HG02588 (cell line): ENCODE measurements around the gene RPLP1.

Experiments
- ATAC-seq: cut with Tn5 transposase; IDR thresholded peaks from one replicate; pipeline ENCODE4 v1.9.1; 2021; ENCODE audit warnings: mild to moderate bottlenecking, moderate library complexity; ENCODE audit not compliant: unreplicated experiment

Gene RPLP1

GRCh38 chr15:69496001-69496400, 43.4 kb downstream of the RPLP1 start:
- ATAC-seq = no peak

- no peak for ATAC-seq
Measured at GRCh38 chr15:69497076-69497475, 44.5 kb downstream of the RPLP1 start.

- no peak for ATAC-seq
Measured at GRCh38 chr15:69497667-69498066, 45.0 kb downstream of the RPLP1 start.

DNA sequence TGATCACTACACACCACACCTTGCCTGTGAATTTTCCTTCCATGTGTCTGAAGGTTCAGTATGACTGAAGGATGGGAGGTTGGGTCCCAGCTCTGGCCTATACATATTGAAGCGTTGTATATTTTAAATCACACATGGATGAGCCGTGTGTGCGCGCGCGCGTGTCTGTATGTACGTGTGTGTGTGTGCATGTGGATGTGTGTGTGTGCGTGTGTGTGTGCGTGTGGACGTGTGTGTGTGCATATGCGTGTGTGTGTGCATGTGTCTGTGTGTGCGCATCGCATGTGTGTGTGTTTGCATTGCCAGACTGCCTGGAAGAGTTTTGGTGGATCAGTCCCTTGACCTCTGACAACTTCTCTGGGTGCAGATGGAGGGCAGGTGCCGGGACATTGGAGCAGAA, 45.7 kb downstream of the RPLP1 start:
- no peak for ATAC-seq

DNA sequence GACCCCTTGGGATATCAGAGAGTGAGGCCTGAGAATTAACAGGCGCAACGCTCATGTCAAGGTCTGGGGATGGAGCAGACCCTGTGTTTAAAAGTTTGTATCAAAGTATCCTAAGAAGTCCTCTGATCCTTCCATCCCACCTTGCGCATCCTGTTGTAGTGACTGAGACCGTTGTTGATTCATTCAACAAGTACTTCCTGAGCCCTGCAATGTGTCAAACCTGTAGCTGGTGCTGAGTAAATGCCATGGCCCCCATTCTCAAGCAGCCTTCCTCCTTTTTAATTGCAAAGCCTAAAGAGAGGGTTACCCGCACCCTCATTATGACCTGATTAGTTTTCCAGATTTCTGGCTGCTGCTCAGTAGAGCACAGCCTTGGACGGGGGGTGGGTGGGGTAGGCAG, 46.4 kb downstream of the RPLP1 start:
- ATAC-seq = no peak

DNA sequence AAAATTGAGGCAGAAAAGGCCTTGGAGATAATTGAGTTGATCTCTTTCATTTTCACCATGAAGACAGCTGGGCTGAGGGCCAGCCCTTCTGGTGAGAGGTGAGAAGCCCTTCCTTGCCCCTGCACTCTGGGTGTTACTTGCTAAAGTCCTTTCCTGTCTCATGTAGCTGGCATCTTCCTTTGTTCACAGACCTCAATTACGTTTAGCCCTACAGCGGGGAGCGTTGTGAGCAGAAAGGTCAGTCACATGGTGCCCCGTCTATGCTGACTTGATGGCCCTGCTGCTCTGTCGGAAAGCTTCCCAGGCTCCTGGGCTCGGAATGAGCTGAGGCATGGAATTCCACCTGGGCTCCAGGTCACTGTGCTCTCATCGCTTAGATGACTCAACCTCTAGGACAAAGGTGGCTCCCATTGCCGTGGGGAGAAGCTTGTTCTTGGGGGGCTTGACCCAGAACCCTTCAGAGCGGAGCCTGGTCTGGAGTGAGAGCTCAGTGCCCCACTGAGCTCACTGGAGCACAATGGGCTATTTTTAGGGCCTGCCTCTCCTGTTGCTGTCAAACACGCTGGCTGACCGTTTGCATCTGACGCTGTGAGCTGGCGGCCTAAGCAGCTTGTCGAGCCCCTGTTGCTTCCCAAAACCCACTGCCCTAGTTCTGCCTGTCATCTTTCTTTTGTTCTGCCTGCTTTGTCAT, 47.0 kb downstream of the RPLP1 start:
- ATAC-seq = no peak

- no peak for ATAC-seq
Measured at GRCh38 chr15:69500339-69500738, 47.7 kb downstream of the RPLP1 start.

GRCh38 chr15:69501456-69501855, 48.8 kb downstream of the RPLP1 start:
- no peak for ATAC-seq

- ATAC-seq = no peak
Measured at GRCh38 chr15:69502470-69503045, 49.9 kb downstream of the RPLP1 start.

GRCh38 chr15:69504352-69505040, 51.9 kb downstream of the RPLP1 start:
- ATAC-seq = no peak
